ENCODE results near the gene MSMO1. TPM values are rescaled to one million over a fixed set of nuclear protein-coding genes. Genes with fewer than 3 reads are reported as not detected.
A peak's percentile ranks its signal among the peaks of the same experiment; 100 is the strongest.

MSMO1 gene
- total and polyA plus RNA-seq, 2 of the 8 experiments (the other 6 are each of a cell fraction or from before 2014, with no cell fraction given): 79.8 to 109 TPM

DNA sequence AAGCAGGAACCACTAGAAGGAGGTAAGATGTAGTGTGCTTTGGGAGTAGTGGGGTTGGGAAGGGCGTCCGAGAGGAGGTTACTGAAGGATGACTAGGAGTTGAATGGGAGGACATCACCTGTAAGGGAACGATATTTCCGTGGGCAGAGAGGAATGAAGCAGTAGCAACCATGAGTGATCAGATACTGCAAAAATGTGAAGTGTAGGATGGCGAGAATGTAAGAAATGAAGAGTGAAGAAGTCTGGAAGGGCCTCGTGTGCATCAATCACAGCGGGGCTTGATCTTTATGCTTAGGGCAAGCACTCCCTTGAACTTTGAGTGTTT, 594 bp downstream of the MSMO1 start (continued):
- TF ChIP-seq, protein P1, sequence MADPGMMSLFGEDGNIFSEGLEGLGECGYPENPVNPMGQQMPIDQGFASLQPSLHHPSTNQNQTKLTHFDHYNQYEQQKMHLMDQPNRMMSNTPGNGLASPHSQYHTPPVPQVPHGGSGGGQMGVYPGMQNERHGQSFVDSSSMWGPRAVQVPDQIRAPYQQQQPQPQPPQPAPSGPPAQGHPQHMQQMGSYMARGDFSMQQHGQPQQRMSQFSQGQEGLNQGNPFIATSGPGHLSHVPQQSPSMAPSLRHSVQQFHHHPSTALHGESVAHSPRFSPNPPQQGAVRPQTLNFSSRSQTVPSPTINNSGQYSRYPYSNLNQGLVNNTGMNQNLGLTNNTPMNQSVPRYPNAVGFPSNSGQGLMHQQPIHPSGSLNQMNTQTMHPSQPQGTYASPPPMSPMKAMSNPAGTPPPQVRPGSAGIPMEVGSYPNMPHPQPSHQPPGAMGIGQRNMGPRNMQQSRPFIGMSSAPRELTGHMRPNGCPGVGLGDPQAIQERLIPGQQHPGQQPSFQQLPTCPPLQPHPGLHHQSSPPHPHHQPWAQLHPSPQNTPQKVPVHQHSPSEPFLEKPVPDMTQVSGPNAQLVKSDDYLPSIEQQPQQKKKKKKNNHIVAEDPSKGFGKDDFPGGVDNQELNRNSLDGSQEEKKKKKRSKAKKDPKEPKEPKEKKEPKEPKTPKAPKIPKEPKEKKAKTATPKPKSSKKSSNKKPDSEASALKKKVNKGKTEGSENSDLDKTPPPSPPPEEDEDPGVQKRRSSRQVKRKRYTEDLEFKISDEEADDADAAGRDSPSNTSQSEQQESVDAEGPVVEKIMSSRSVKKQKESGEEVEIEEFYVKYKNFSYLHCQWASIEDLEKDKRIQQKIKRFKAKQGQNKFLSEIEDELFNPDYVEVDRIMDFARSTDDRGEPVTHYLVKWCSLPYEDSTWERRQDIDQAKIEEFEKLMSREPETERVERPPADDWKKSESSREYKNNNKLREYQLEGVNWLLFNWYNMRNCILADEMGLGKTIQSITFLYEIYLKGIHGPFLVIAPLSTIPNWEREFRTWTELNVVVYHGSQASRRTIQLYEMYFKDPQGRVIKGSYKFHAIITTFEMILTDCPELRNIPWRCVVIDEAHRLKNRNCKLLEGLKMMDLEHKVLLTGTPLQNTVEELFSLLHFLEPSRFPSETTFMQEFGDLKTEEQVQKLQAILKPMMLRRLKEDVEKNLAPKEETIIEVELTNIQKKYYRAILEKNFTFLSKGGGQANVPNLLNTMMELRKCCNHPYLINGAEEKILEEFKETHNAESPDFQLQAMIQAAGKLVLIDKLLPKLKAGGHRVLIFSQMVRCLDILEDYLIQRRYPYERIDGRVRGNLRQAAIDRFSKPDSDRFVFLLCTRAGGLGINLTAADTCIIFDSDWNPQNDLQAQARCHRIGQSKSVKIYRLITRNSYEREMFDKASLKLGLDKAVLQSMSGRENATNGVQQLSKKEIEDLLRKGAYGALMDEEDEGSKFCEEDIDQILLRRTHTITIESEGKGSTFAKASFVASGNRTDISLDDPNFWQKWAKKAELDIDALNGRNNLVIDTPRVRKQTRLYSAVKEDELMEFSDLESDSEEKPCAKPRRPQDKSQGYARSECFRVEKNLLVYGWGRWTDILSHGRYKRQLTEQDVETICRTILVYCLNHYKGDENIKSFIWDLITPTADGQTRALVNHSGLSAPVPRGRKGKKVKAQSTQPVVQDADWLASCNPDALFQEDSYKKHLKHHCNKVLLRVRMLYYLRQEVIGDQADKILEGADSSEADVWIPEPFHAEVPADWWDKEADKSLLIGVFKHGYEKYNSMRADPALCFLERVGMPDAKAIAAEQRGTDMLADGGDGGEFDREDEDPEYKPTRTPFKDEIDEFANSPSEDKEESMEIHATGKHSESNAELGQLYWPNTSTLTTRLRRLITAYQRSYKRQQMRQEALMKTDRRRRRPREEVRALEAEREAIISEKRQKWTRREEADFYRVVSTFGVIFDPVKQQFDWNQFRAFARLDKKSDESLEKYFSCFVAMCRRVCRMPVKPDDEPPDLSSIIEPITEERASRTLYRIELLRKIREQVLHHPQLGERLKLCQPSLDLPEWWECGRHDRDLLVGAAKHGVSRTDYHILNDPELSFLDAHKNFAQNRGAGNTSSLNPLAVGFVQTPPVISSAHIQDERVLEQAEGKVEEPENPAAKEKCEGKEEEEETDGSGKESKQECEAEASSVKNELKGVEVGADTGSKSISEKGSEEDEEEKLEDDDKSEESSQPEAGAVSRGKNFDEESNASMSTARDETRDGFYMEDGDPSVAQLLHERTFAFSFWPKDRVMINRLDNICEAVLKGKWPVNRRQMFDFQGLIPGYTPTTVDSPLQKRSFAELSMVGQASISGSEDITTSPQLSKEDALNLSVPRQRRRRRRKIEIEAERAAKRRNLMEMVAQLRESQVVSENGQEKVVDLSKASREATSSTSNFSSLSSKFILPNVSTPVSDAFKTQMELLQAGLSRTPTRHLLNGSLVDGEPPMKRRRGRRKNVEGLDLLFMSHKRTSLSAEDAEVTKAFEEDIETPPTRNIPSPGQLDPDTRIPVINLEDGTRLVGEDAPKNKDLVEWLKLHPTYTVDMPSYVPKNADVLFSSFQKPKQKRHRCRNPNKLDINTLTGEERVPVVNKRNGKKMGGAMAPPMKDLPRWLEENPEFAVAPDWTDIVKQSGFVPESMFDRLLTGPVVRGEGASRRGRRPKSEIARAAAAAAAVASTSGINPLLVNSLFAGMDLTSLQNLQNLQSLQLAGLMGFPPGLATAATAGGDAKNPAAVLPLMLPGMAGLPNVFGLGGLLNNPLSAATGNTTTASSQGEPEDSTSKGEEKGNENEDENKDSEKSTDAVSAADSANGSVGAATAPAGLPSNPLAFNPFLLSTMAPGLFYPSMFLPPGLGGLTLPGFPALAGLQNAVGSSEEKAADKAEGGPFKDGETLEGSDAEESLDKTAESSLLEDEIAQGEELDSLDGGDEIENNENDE (IDR thresholded peaks at IDR 0.05; ENCODE audit: insufficient replicate concordance, low read length): no peak
- no peak for TF ChIP-seq SP4 (IDR thresholded peaks at IDR 0.05; ENCODE audit: low read length)
- TF ChIP-seq SAP30 (IDR thresholded peaks at IDR 0.05; ENCODE audit: insufficient read depth, insufficient replicate concordance, low read length): peak; percentile 28
- TF ChIP-seq TBP (IDR thresholded peaks at IDR 0.05; ENCODE audit: low read depth, low read length): no peak
- no peak for TF ChIP-seq SP2 (IDR thresholded peaks at IDR 0.05; ENCODE audit: low read length)
